GM21619 (cell line): ENCODE measurements around the gene PHLPP1.
"Not testable (repeated sequence)": the region's sequence is repeated elsewhere in the genome, so short reads cannot be mapped to it uniquely, and the experiment has no call there.

Source experiments
- ATAC-seq: cut with Tn5 transposase; IDR thresholded peaks from one replicate; pipeline ENCODE4 v1.9.1; 2021; ENCODE audit not compliant: unreplicated experiment

Gene PHLPP1

DNA sequence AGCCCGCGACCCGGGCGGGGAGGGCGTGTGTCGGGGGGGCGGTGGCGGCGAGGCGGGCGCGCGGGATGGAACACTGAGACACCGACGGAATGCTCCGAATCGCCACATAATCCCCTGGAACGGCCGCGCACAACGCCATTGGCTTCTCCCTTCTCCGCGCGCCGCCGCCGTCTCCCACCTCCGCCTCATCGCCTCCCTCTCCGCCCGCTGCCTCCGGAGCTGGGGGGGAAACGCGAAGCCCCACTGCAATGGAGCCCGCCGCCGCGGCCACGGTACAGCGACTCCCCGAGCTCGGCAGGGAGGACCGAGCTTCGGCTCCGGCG, at the start of gene PHLPP1:
Gene PHLPP1, plus strand, starts transcription at position 106 of the 323 bp plus-strand sequence. Its CDS starts 143 bp downstream, at position 249.
- ATAC-seq = no peak

- no peak for ATAC-seq
Observed at GRCh38 chr18:62669225-62669624, 46.1 kb upstream of the PHLPP1 start.

GRCh38 chr18:62670573-62670972, 44.8 kb upstream of the PHLPP1 start:
- no peak for ATAC-seq

DNA sequence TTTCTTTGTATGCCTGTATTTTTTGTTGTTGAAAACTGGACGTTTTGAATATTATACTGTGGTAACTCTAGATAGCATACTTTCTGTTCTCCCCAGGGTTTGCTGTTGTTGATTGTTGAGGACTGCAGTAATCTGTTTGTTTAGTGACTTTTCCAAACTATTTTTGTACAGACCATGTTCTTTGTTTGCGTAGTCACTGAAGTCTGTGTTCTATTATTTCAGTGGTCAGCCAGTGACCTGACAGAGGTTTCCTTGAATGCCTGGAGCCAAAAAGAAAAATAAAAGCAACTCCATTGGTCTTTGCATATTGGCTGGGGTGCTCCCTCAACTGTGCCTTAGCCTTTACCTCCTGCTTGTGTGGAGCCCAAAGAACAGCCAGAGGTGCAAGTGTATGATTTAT, 42.7 kb upstream of the PHLPP1 start:
- ATAC-seq = no peak

- ATAC-seq = no peak
Observed at GRCh38 chr18:62678847-62679485, 36.4 kb upstream of the PHLPP1 start.

GRCh38 chr18:62682371-62682770, 33.0 kb upstream of the PHLPP1 start:
- no peak for ATAC-seq

DNA sequence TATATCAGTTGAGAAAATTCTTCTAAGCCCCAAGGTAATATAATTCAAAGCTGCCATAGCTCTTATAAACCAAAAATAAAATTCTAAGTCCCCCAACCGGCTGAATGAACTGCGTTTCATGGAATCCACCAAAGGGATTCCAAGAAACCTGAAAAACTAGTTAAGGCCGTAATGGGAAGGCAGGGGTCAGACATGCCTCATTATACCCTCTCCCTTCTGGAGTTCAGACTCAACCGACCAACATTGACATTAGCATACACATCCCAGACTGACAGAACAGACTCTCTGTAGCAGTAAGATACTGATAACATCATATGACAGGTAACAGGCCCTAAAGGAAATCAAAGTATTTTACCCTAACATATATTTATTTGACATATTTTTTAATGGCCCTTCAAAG, 31.4 kb upstream of the PHLPP1 start:
- no peak for ATAC-seq

- ATAC-seq = no peak
Observed at GRCh38 chr18:62688743-62689317, 26.5 kb upstream of the PHLPP1 start.

GRCh38 chr18:62690236-62690815, 25.0 kb upstream of the PHLPP1 start:
- no peak for ATAC-seq

- no peak for ATAC-seq
Observed at GRCh38 chr18:62693659-62694058, 21.7 kb upstream of the PHLPP1 start.

DNA sequence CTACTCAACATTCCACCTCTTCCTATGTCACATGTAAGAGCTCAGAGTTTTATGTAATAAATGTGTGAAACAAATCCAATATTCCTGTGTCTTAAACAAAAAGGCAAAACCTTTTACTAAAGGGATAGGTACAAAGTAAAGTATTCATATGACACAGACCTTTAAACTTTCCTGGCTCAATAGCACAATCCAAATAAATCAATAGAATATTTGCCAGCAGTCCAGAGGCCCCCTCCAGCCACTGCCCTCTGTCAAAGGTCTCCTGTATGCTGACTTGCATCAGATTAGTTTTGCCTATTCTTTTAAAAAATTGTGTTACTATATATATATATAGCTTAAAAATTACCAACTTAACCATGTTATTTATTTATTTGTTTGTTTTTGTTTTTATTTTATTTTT, 17.7 kb upstream of the PHLPP1 start:
- ATAC-seq = no peak

- no peak for ATAC-seq
Observed at GRCh38 chr18:62702259-62702658, 13.1 kb upstream of the PHLPP1 start.

DNA sequence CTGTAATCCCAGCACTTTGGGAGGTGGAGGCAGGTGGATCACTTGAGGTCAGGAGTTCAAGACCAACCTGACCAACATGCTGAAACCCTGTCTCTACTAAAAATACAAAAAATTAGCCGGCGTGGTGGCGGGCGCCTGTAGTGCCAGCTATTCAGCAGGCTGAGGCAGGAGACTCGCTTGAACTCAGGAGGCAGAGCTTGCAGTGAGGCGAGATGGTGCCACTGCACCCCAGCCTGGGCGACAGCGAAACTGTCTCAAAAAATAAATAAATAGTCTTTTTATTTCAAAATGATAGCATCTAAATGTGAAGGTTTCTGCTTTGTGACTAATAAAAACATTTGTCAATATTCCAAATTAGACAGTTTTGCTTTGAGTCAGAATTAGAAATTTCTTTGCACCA, 8.5 kb upstream of the PHLPP1 start:
- not testable (repeated sequence) for ATAC-seq

GRCh38 chr18:62709908-62710307, 5.4 kb upstream of the PHLPP1 start:
- ATAC-seq = not testable (repeated sequence)

GRCh38 chr18:62710417-62710816, 4.9 kb upstream of the PHLPP1 start:
- no peak for ATAC-seq

GRCh38 chr18:62711781-62712180, 3.6 kb upstream of the PHLPP1 start:
- no peak for ATAC-seq

- ATAC-seq = no peak
Observed at GRCh38 chr18:62713651-62714247, 1.6 kb upstream of the PHLPP1 start.

GRCh38 chr18:62714671-62715435, 488 bp upstream of the PHLPP1 start:
- ATAC-seq = peak; percentile 68

- peak; percentile 22 for ATAC-seq
Observed at GRCh38 chr18:62715759-62716615, 646 bp downstream of the PHLPP1 start.

DNA sequence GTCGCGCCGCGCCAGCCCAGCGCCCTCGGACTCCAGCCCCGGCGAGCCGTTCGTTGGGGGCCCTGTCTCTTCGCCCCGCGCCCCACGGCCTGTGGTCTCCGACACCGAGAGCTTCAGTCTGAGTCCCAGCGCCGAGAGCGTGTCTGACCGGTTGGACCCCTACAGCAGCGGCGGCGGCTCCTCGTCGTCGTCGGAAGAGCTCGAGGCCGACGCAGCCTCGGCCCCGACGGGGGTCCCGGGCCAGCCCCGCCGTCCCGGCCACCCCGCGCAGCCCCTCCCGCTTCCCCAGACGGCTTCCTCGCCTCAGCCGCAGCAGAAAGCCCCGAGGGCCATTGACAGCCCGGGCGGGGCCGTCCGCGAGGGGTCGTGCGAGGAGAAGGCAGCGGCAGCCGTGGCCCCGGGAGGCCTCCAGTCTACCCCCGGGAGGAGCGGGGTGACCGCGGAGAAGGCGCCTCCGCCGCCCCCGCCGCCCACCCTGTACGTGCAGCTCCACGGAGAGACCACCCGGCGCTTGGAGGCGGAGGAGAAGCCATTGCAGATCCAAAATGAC, 1.4 kb downstream of the PHLPP1 start:
- ATAC-seq = peak; percentile 17
